Endothelial cell of umbilical vein (primary cell): Measurements from ENCODE around the gene GGA2. TPM values are rescaled to one million over a fixed set of nuclear protein-coding genes. Genes with fewer than 3 reads are reported as not detected.

Experiments
- BruUV-seq: library from RNA; stranded (reverse); fragments of 400-500 nt; replicated peaks from 2 replicates; lab custom pipeline; 2021; lab: Mats Ljungman, UMichigan
- CTCF ChIA-PET: fragments of 300-600, 350-600 bp; sonication (Branson Sonifier 250); formaldehyde crosslinking; loops from one replicate; lab custom pipeline; 2021; ENCODE audit warnings: antibody characterized with exemption, inconsistent platforms; lab: Charles Lee
- POLR2A ChIA-PET: fragments of 300-600, 350-600 bp; sonication (Branson Sonifier 250); formaldehyde crosslinking; loops from one replicate; lab custom pipeline; 2021; ENCODE audit warnings: antibody characterized with exemption, inconsistent platforms; lab: Charles Lee
- DNase-seq: peaks from one replicate; pipeline ENCODE4 v3.0.0-alpha.2; 2011; ENCODE audit warnings: low read depth, low spot score
- FAIRE-seq: peaks from 2 replicates; lab custom pipeline; 2011; peaks lifted over from hg19 to GRCh38; lab: Jason Lieb, UNC
- H2AFZ ChIP-seq: 2 replicates; pipeline ENCODE4 v1.6.0; 2012; ENCODE audit warnings: low read depth, low read length, control low read depth, inconsistent platforms
- H3K27ac ChIP-seq: 2 replicates; pipeline ENCODE4 v1.5.1; 2011; ENCODE audit warnings: low read depth, mild to moderate bottlenecking, control low read depth, low read length, moderate library complexity; ENCODE audit not compliant: insufficient read depth
- H3K27me3 ChIP-seq, 2 experiments: 2 replicates each; pipeline versions ENCODE4 v1.6.0 to v1.6.1; 2011; ENCODE audit warnings: low read length in 2 of 2, mixed read lengths in 1 of 2; ENCODE audit not compliant: control insufficient read depth in 2 of 2, insufficient read depth in 2 of 2
- H3K36me3 ChIP-seq, 2 experiments: 2 replicates in 1 of 2; 3 replicates in 1 of 2; pipeline ENCODE4 v1.5.1; 2011; ENCODE audit warnings: low read length in 2 of 2, mild to moderate bottlenecking in 1 of 2, moderate library complexity in 1 of 2; ENCODE audit not compliant: control insufficient read depth in 2 of 2, insufficient read depth in 2 of 2; ENCODE audit errors: extremely low read depth in 1 of 2
- H3K4me1 ChIP-seq: 3 replicates; pipeline ENCODE4 v1.5.1; 2011; ENCODE audit warnings: mild to moderate bottlenecking, low read length; ENCODE audit not compliant: control insufficient read depth, insufficient read depth; ENCODE audit errors: extremely low read depth
- H3K4me2 ChIP-seq: 2 replicates; pipeline ENCODE4 v1.6.1; 2011; ENCODE audit warnings: low read length, control low read depth, mixed read lengths; ENCODE audit not compliant: insufficient read depth
- H3K4me3 ChIP-seq, 3 experiments: fragments of 200-600 bp in 1 of 3; sonication (generic), shearing (Covaris generic) in 1 of 3; replicated peaks in 1 of 3; 2 replicates each; pipeline ENCODE4 v1.5.1; 2011 to 2016; ENCODE audit warnings: control low read depth in 3 of 3, low read length in 3 of 3, mild to moderate bottlenecking in 2 of 3, inconsistent platforms in 1 of 3, low read depth in 1 of 3, moderate library complexity in 1 of 3; ENCODE audit not compliant: insufficient read depth in 1 of 3
- H3K79me2 ChIP-seq: 2 replicates; pipeline ENCODE4 v1.6.0; 2012; ENCODE audit warnings: low read length, inconsistent platforms; ENCODE audit not compliant: control insufficient read depth, insufficient read depth
- H3K9ac ChIP-seq: replicated peaks from 2 replicates; pipeline ENCODE3; 2011; ENCODE audit warnings: low read length, control low read depth; ENCODE audit not compliant: insufficient read depth; ENCODE audit errors: extremely low read depth
- H3K9me1 ChIP-seq: replicated peaks from 3 replicates; pipeline ENCODE4 v1.6.0; 2011; ENCODE audit warnings: mild to moderate bottlenecking, low read length; ENCODE audit not compliant: control insufficient read depth, insufficient read depth; ENCODE audit errors: extremely low read depth
- H3K9me3 ChIP-seq: replicated peaks from 2 replicates; pipeline ENCODE4 v1.5.1; 2012; ENCODE audit warnings: low read length, inconsistent platforms; ENCODE audit not compliant: control insufficient read depth, insufficient read depth
- H4K20me1 ChIP-seq: replicated peaks from 2 replicates; pipeline ENCODE3; 2011; ENCODE audit warnings: mild to moderate bottlenecking, low read length; ENCODE audit not compliant: control insufficient read depth, insufficient read depth; ENCODE audit errors: extremely low read depth
- EZH2 ChIP-seq: IDR thresholded peaks from 2 replicates; pipeline ENCODE4 v1.6.1; 2012; ENCODE audit warnings: borderline replicate concordance, low read depth, mild to moderate bottlenecking, moderate library complexity, low read length, inconsistent platforms; ENCODE audit not compliant: severe bottlenecking
- FOS ChIP-seq: IDR thresholded peaks from 2 replicates; pipeline ENCODE4 v1.6.1; 2011; ENCODE audit warnings: mild to moderate bottlenecking, low read length, moderate library complexity, borderline replicate concordance; ENCODE audit not compliant: insufficient read depth
- GATA2 ChIP-seq: IDR thresholded peaks from 2 replicates; pipeline ENCODE4 v1.7.0; 2011; ENCODE audit warnings: low read depth, mild to moderate bottlenecking, moderate library complexity, mixed read lengths, low read length; ENCODE audit not compliant: insufficient read length, insufficient read depth
- JUN ChIP-seq: IDR thresholded peaks from 2 replicates; pipeline ENCODE4 v1.6.1; 2011; ENCODE audit warnings: borderline replicate concordance, low read depth; ENCODE audit not compliant: insufficient read length, insufficient read depth
- MYC ChIP-seq: IDR thresholded peaks from one replicate; pipeline ENCODE4 v1.6.1; 2011; ENCODE audit warnings: mild to moderate bottlenecking, low read depth, low read length
- POLR2A ChIP-seq: IDR thresholded peaks from 2 replicates; pipeline ENCODE4 v1.6.1; 2012; ENCODE audit warnings: low read depth, mild to moderate bottlenecking, control low read depth, low read length
- POLR2AphosphoS5 ChIP-seq: IDR thresholded peaks from 2 replicates; pipeline ENCODE4 v1.6.1; 2012; ENCODE audit warnings: low read depth, mild to moderate bottlenecking, control low read depth, low read length, moderate library complexity; ENCODE audit not compliant: insufficient read depth
- dilution Hi-C: fragments of 300-500 bp; cut with MboI; formaldehyde crosslinking; loops from one replicate; pipeline ENCODE4 v1.15.0; 2019; ENCODE audit warnings: low sequenced_read_pairs; ENCODE audit not compliant: extremely low pct_ligation_motif_present
- intact Hi-C: fragments of 100-400 bp; cut with micrococcal nuclease; formaldehyde crosslinking; loops from one replicate; pipeline ENCODE4 v1.10.0; 2022
- polyA plus RNA-seq, 4 experiments: library from polyadenylated mRNA; depleted of rRNA in 3 of 4; stranded (reverse) in 3 of 4; unstranded in 1 of 4; fragments of >200 nt; gene quantifications; 2 replicates each; pipeline versions ENCODE4 v1.2.1 to v1.2.3, GENCODE V29; 2011 to 2012; ENCODE audit warnings: missing spikeins in 1 of 4
- total RNA-seq: library from RNA; stranded (reverse); gene quantifications from 2 replicates; pipeline ENCODE4 v1.2.3, GENCODE V29; 2021
- TF ChIP-seq, protein P1 (sequence below): IDR thresholded peaks from 2 replicates; pipeline ENCODE4 v1.6.1; 2011; ENCODE audit not compliant: insufficient read depth, insufficient read length
- TF ChIP-seq, protein P2 (sequence below), 2 donors: IDR thresholded peaks; 1 replicate in 1 of 2; 2 replicates in 1 of 2; pipeline ENCODE4 v1.5.1; 2011; ENCODE audit warnings: low read length in 2 of 2, mild to moderate bottlenecking in 2 of 2, moderate library complexity in 2 of 2, control low read depth in 1 of 2, inconsistent platforms in 1 of 2, low read depth in 1 of 2; ENCODE audit not compliant: insufficient read depth in 1 of 2; ENCODE audit errors: extremely low read depth in 1 of 2

Gene GGA2
- total and polyA plus RNA-seq, 2 donors (not counting 3 experiments of a cell fraction or from before 2014, with no cell fraction given) = 33.3 to 73.1 TPM

DNA sequence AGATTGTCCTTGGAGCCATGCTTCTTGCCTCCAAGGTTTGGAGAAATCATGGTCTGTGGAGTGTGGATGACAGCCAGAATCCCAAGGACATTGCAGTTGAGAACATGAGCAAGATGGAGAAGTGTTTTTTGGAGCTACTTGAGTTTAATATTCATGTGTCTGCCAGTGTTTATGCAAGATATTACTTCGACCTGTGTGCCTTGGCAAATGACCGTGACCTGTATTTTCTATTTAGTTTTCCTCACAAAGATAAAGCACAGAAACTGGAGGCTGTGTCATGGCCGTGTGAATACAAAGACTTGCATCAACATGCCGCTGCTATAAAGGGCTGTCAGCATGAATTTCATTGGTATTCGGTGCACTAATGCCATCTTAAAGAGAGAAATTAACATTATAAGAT, 9.0 kb downstream of the GGA2 start:
- BruUV-seq = no TSS peak
- no peak overlapping the region for H3K4me3 ChIP-seq
- no peak for FAIRE-seq
- ChIA-PET CTCF (interaction anchor here (1.3 kb wide), 1 partner anchor 66 kb away, joined by 3 read pairs; no protein-coding TSS in a partner anchor), POLR2A (no interaction called here)
- dilution Hi-C loops = no loop called here
- no peak overlapping the region for H3K9ac ChIP-seq
- peaks cover 2% of the 10 kb centered on the region for H4K20me1 ChIP-seq
- H3K79me2 ChIP-seq = peaks cover 79% of the 10 kb centered on the region
- no peaks in the 10 kb centered on the region for H3K27me3 ChIP-seq
- H3K9me1 ChIP-seq = no peaks in the 10 kb centered on the region
- TF ChIP-seq, protein P1, sequence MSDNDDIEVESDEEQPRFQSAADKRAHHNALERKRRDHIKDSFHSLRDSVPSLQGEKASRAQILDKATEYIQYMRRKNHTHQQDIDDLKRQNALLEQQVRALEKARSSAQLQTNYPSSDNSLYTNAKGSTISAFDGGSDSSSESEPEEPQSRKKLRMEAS = no peak
- TF ChIP-seq GATA2 (no peak), MYC (no peak)
- intact Hi-C loops = no loop called here
- no peak overlapping the region for H3K27ac ChIP-seq
- H3K9me3 ChIP-seq = no peaks in the 10 kb centered on the region
- DNase-seq = no peak
- no peaks in the 10 kb centered on the region for H3K36me3 ChIP-seq
- no peak overlapping the region for H2AFZ ChIP-seq
- no peak overlapping the region for H3K4me2 ChIP-seq
- H3K4me1 ChIP-seq = peaks cover 28% of the 10 kb centered on the region

DNA sequence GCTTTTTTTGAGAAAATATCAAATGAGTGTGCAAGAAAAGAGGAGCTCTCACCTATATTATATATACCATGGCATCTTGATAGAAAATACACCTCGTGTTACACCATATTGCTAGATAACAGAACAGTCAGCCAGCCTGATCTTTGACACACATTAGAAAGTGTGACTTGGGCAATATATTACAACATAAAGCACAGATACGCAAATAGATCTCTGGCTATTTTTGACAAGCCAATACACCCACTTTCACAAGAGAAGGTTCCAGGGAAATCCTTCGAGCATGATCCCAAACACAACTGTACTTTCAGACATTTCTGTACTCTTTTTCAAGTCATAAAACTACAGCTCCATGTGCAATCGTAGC, 9.4 kb downstream of the GGA2 start:
- CTCF ChIA-PET = interaction anchor here (1.1 to 1.3 kb wide), 2 partner anchors 9 to 65 kb away, joined by 3 read pairs; no protein-coding TSS in a partner anchor

More for the DNA sequence above, 9.4 kb downstream of the GGA2 start:
- H3K36me3 ChIP-seq = no peaks in the 10 kb centered on the region
- BruUV-seq = no TSS peak
- DNase-seq (no peak), FAIRE-seq (no peak)
- H3K27ac ChIP-seq = no peak overlapping the region
- no peaks in the 10 kb centered on the region for H3K9me1 ChIP-seq
- H3K4me2 ChIP-seq = no peak overlapping the region
- intact Hi-C loops (no loop called here), dilution Hi-C loops (no loop called here)
- peaks cover 28% of the 10 kb centered on the region for H3K4me1 ChIP-seq
- no peaks in the 10 kb centered on the region for H3K27me3 ChIP-seq
- TF ChIP-seq, protein P2, sequence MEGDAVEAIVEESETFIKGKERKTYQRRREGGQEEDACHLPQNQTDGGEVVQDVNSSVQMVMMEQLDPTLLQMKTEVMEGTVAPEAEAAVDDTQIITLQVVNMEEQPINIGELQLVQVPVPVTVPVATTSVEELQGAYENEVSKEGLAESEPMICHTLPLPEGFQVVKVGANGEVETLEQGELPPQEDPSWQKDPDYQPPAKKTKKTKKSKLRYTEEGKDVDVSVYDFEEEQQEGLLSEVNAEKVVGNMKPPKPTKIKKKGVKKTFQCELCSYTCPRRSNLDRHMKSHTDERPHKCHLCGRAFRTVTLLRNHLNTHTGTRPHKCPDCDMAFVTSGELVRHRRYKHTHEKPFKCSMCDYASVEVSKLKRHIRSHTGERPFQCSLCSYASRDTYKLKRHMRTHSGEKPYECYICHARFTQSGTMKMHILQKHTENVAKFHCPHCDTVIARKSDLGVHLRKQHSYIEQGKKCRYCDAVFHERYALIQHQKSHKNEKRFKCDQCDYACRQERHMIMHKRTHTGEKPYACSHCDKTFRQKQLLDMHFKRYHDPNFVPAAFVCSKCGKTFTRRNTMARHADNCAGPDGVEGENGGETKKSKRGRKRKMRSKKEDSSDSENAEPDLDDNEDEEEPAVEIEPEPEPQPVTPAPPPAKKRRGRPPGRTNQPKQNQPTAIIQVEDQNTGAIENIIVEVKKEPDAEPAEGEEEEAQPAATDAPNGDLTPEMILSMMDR (IDR thresholded peaks at IDR 0.05; ENCODE audit: extremely low read depth in 1 of 2, insufficient read depth in 1 of 2, low read depth in 1 of 2, low read length in 2 of 2) = no peak
- no peak for TF ChIP-seq FOS
- no peak for TF ChIP-seq MYC
- TF ChIP-seq, protein P1 = no peak
- TF ChIP-seq EZH2 = no peak
- no peak for TF ChIP-seq GATA2
- no peak for TF ChIP-seq POLR2AphosphoS5
- no peak for TF ChIP-seq POLR2A
- TF ChIP-seq JUN = no peak
- no peaks in the 10 kb centered on the region for H3K9me3 ChIP-seq
- no peak overlapping the region for H3K4me3 ChIP-seq
- H4K20me1 ChIP-seq = peaks cover 2% of the 10 kb centered on the region
- POLR2A ChIA-PET = no interaction called here
- no peak overlapping the region for H2AFZ ChIP-seq
- peaks cover 75% of the 10 kb centered on the region for H3K79me2 ChIP-seq
- no peak overlapping the region for H3K9ac ChIP-seq
